Smooth muscle cell (in vitro differentiated cells): Measurements from ENCODE around the gene TNS1. TPM values are rescaled to one million over a fixed set of nuclear protein-coding genes. Genes with fewer than 3 reads are reported as not detected.

Experiments used
- DNase-seq: peaks from one replicate; lab custom pipeline; 2025; ENCODE audit not compliant: unreplicated experiment; lab: John Stamatoyannopoulos, UW
- H2AFZ ChIP-seq: fragments of 200-600 bp; sonication (generic); 2 replicates; pipeline ENCODE4 v1.6.0; 2016; ENCODE audit warnings: antibody characterized with exemption, low read depth, mild to moderate bottlenecking
- H3F3A ChIP-seq: fragments of 200-600 bp; sonication (generic); 2 replicates; pipeline ENCODE4 v1.6.0; 2017; ENCODE audit warnings: antibody characterized with exemption, low read depth
- H3K27ac ChIP-seq: fragments of 200-600 bp; sonication (generic); 2 replicates; pipeline ENCODE4 v1.5.1; 2016; ENCODE audit warnings: low read depth, mild to moderate bottlenecking
- H3K27me3 ChIP-seq: fragments of 200-600 bp; sonication (generic); 2 replicates; pipeline ENCODE4 v1.6.1; 2016; ENCODE audit warnings: low read depth, mild to moderate bottlenecking
- H3K36me3 ChIP-seq: fragments of 200-600 bp; sonication (generic); 2 replicates; pipeline ENCODE4 v1.5.1; 2016; ENCODE audit warnings: low read depth
- H3K4me1 ChIP-seq: fragments of 200-600 bp; sonication (generic); 2 replicates; pipeline ENCODE4 v1.5.1; 2016; ENCODE audit warnings: low read depth
- H3K4me2 ChIP-seq: fragments of 200-600 bp; sonication (generic); 2 replicates; pipeline ENCODE4 v1.6.0; 2016; ENCODE audit warnings: mild to moderate bottlenecking
- H3K4me3 ChIP-seq: fragments of 200-600 bp; sonication (generic); 2 replicates; pipeline ENCODE4 v1.5.1; 2016; ENCODE audit warnings: mild to moderate bottlenecking
- H3K79me2 ChIP-seq: fragments of 200-600 bp; sonication (generic); 2 replicates; pipeline ENCODE4 v1.6.0; 2016; ENCODE audit warnings: low read depth, mild to moderate bottlenecking
- H3K9ac ChIP-seq: fragments of 200-600 bp; sonication (generic); 2 replicates; pipeline ENCODE4 v1.6.0; 2016; ENCODE audit warnings: low read depth
- H3K9me3 ChIP-seq: fragments of 200-600 bp; sonication (generic); replicated peaks from 2 replicates; pipeline ENCODE4 v1.5.1; 2016; ENCODE audit warnings: low read depth
- H4K20me1 ChIP-seq: fragments of 200-600 bp; sonication (generic); 2 replicates; pipeline ENCODE4 v1.6.0; 2016; ENCODE audit warnings: low read depth
- WGBS: methylation state at CpG from one replicate; pipeline ENCODE4 v1.1.7; 2016; ENCODE audit warnings: low lambda C conversion rate; 5-methylcytosine and 5-hydroxymethylcytosine counted together
- polyA plus RNA-seq: library from polyadenylated mRNA; unstranded; fragments of >200 nt; fragmentation: Nextera tagmentation; extraction: Ambion mirVana; gene quantifications from 2 replicates; pipeline ENCODE4 v1.2.1, GENCODE V29; 2016
- total RNA-seq: library from RNA; depleted of rRNA; stranded (reverse); fragments of >200 nt; gene quantifications from 2 replicates; pipeline ENCODE4 v1.2.3, GENCODE V29; 2014
- TF ChIP-seq, protein P1 (sequence below): fragments of 200-600 bp; sonication (generic); IDR thresholded peaks from 2 replicates; pipeline ENCODE4 v1.5.1; 2017; ENCODE audit warnings: borderline replicate concordance, mild to moderate bottlenecking, antibody characterized with exemption; ENCODE audit not compliant: insufficient read depth, poor library complexity, severe bottlenecking

The TNS1 gene
- total and polyA plus RNA-seq, 2 experiments from 2014 or later: 52.3 to 61.5 TPM

DNA sequence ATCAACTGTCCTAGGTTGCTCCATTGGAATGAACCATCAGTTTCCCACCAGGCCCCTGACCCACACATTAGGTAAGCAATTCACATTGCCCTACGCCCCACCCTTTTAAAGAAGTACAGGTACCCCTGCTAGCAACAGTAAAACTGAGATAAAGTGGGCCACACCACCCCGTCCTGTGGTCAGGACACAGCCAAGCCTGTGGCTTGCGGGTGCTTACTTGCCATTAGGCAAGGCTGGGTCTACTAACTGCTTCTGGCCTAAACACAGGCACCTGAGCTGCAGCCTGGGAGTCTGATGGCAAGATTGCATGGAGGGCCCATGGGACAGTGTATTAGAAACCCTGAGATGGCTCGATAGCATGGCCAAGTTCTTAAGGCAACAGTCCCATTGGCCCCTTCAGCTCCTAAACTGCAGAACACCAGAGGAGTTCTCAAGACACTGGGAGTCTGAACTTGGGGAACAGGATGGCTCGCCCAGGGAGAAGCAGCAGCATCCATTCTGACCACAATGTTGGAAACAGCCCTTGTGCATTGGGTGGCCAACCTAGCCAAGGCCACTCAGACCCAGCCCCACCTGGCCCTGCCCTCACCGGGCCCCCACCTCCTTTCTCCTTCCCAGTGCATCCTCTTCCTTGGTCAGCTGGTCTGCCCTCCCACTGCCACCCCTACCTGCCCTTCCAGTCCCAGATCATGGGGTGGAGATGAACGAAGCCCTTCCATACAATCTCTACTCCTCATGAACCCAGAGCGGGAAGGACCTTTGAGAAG lies 177.1 kb downstream of the TNS1 start:
- H4K20me1 ChIP-seq: peaks cover 96% of the 10 kb centered on the region
- 93% methylated on average over 8 of the region's 8 CpGs for WGBS
- no peak for DNase-seq

DNA sequence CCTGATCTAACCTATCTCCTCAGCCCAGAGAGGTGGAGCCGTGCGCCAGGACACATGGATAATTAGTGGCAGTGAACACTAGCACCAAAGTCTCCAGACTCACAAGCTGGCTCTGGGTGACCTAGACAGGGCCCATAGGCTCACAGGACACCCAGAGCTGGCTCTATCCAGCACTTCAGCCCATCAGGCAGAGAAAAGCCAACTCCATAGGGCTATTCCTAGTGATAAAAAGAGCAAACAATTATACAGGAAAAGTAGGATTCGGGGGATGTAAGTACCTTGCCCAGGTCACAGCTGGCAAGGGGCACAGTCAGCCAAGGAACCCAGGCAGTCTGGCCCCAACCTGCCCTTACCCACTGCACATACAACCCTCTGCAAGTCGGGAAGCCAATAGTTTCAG lies 178.6 kb downstream of the TNS1 start:
- no peaks in the 10 kb centered on the region for H3K79me2 ChIP-seq
- H3K4me2 ChIP-seq: no peak overlapping the region
- WGBS: 98% methylated on average over 4 of the region's 4 CpGs
- H3K4me3 ChIP-seq: no peak overlapping the region
- H3K36me3 ChIP-seq: no peaks in the 10 kb centered on the region
- H3K9me3 ChIP-seq: no peaks in the 10 kb centered on the region
- H3K27ac ChIP-seq: no peak overlapping the region
- peaks cover 97% of the 10 kb centered on the region for H4K20me1 ChIP-seq
- no peak overlapping the region for H2AFZ ChIP-seq
- peaks cover 7% of the 10 kb centered on the region for H3F3A ChIP-seq
- H3K27me3 ChIP-seq: no peaks in the 10 kb centered on the region
- no peak for DNase-seq
- TF ChIP-seq, protein P1, sequence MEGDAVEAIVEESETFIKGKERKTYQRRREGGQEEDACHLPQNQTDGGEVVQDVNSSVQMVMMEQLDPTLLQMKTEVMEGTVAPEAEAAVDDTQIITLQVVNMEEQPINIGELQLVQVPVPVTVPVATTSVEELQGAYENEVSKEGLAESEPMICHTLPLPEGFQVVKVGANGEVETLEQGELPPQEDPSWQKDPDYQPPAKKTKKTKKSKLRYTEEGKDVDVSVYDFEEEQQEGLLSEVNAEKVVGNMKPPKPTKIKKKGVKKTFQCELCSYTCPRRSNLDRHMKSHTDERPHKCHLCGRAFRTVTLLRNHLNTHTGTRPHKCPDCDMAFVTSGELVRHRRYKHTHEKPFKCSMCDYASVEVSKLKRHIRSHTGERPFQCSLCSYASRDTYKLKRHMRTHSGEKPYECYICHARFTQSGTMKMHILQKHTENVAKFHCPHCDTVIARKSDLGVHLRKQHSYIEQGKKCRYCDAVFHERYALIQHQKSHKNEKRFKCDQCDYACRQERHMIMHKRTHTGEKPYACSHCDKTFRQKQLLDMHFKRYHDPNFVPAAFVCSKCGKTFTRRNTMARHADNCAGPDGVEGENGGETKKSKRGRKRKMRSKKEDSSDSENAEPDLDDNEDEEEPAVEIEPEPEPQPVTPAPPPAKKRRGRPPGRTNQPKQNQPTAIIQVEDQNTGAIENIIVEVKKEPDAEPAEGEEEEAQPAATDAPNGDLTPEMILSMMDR: no peak
- H3K4me1 ChIP-seq: peaks cover 4% of the 10 kb centered on the region
- H3K9ac ChIP-seq: no peak overlapping the region

More for the DNA sequence above, 177.1 kb downstream of the TNS1 start:
- TF ChIP-seq, protein P1: no peak
- Histone ChIP-seq H3F3A (peaks cover 6% of the 10 kb centered on the region), H2AFZ (no peak overlapping the region), H3K27me3 (no peaks in the 10 kb centered on the region), H3K9me3 (no peaks in the 10 kb centered on the region), H3K79me2 (no peaks in the 10 kb centered on the region), H3K9ac (no peak overlapping the region), H3K27ac (no peak overlapping the region), H3K36me3 (no peaks in the 10 kb centered on the region), H3K4me3 (no peak overlapping the region), H3K4me2 (no peak overlapping the region), H3K4me1 (no peaks in the 10 kb centered on the region)

DNA sequence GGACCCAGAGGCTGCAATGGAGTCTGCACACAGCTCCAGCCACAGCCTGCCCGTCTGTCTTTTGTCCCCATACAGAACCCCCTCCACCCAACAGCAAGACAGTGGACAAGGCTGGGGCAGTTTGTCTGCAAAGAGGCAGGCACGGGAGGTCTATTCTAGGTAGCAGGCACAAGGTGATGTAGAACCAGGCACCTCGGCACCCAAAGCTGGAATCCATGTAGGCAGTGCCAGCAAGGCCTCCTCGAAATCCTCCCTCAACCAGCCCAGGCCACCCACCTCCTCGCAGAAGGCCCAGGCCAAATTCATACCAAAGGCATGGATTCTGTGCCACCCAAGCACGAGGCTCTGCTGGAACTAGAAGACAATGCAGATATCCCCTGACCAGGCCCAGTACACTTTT lies 179.2 kb downstream of the TNS1 start:
- Histone ChIP-seq H3K27ac (no peak overlapping the region), H3K79me2 (no peaks in the 10 kb centered on the region), H3K27me3 (no peaks in the 10 kb centered on the region), H3K4me3 (no peak overlapping the region), H3K36me3 (no peaks in the 10 kb centered on the region), H3F3A (peaks cover 10% of the 10 kb centered on the region), H2AFZ (no peak overlapping the region), H4K20me1 (peaks cover 99% of the 10 kb centered on the region), H3K4me2 (no peak overlapping the region), H3K9me3 (no peaks in the 10 kb centered on the region), H3K4me1 (peaks cover 4% of the 10 kb centered on the region), H3K9ac (no peak overlapping the region)
- 94% methylated on average over 6 of the region's 6 CpGs for WGBS
- DNase-seq: no peak
- TF ChIP-seq, protein P1: no peak
